ENCODE results near the gene TEAD4.

TEAD4 gene

DNA sequence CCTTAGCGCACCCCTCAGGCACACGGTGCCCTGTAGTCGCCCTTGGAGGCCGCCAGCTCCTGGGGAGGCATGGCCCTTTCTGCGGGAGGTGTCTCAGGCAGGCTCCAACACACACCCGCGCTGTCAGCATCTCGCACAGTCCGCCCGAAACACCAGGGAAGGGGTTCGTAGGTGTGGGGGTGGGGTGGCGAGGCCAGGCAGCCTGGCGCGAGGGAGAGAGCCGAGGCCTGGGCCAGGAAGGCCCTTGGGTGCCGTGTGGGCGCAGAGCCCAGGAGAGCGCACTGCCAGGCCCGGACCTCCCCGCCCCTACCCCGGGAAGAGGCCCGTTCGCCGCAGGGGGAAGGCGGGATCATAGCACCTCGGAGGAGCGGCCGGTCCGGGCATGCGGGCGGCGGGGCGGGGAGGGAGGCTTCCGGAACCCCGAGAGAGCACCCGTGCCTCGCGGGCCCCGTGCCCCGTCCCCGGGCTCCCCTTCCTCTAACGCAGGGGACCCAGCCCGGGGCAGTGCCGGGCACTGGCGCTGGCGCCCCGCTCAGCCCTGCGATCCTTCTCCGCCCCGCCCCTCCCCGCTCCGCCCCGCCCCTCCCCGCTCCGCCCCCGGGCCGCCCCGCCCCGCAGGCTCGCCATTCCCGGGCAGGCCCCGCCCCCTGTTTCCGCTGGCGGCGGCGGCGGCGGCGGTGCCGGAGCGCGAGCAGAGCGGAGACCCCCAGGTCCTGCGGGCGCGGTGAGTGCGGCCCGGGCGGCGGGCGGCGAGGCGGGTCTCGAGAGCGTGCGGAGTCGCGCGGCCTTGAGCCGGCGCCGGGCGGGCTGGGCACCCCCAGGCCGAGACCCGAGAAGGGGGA, 117.8 kb downstream of the TEAD4 start, which contains the start of gene TSPAN9:
TSPAN9 (plus strand) TSS at position 650 of the 842 bp plus-strand sequence. CDS start 123,815 bp downstream, outside the sequence.
- DNase-seq (ENCODE audit: extremely low read depth in 1 of 2, low read depth in 1 of 2), result peak in 1 of 2 donors; percentile 26

DNA sequence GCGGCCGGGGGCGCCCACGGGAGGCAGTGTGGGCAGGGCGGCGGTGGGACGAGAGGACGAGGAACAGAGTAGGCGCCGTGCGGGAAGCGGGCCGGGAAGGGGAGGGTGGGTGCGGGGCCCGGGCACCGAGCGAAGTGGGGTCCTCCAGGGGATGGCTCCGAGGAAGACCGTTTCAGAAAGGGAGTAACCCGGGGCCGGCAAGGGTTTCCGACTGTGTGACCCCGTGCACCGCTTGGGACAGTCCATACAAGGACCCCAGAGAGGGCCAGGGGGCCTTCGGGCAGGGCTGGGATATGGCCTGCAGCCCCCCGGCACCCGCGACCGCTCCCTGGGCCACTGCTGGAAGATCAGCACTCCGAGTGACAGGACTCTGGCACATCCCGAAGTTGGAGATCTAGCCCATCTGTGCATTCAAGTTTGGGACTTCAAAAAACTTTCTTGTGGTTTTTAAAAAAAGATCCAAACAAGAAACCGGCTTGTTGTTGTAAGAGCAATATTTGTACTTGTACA, 118.4 kb downstream of the TEAD4 start:
- no peak for DNase-seq (ENCODE audit: extremely low read depth in 1 of 2, low read depth in 1 of 2)

- no peak for DNase-seq (ENCODE audit: extremely low read depth in 1 of 2, low read depth in 1 of 2)
These were observed 119.1 kb downstream of the TEAD4 start for GRCh38 chr12:3078086-3078820.

GRCh38 chr12:3081091-3081490, 121.9 kb downstream of the TEAD4 start:
- no peak for DNase-seq (ENCODE audit: extremely low read depth in 1 of 2, low read depth in 1 of 2)

GRCh38 chr12:3081886-3082285, 122.7 kb downstream of the TEAD4 start:
- no peak for DNase-seq (ENCODE audit: extremely low read depth in 1 of 2, low read depth in 1 of 2)

DNA sequence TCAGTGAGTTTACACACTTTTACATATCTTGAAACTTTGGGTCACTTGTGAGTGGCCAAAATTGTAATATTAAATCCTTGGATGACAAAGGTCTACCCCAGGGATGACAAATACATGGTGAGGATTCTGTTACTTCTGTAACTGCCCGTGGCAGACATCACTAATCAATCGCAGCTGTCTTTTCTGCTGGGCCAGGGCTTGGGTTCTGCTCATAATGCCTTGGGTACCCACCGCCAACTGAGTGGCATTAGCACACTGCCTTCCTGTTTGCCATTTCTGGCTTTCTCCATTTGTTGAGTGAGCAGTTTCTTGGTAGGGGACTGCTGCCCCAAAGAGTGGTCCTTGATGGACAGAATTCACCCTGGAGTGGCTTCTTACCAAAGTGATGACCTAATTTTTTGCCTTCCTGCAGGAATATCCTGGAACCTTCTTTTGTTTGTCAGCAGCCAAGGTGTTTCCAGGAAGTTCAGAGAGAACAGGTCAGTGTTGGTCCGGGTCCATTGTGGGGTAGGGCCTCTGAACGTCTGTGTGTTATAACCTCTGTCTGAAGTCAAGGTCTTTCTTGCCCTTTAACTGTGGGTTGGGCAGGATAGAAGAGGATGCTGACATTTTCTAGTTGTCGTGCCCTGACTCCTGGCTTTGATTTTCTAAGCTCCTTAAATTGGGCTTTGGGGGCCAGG, 124.2 kb downstream of the TEAD4 start:
- no peak for DNase-seq (ENCODE audit: extremely low read depth in 1 of 2, low read depth in 1 of 2)

GRCh38 chr12:3083921-3084347, 124.7 kb downstream of the TEAD4 start:
- no peak for DNase-seq (ENCODE audit: extremely low read depth in 1 of 2, low read depth in 1 of 2)

GRCh38 chr12:3084742-3085141, 125.5 kb downstream of the TEAD4 start:
- no peak for DNase-seq (ENCODE audit: extremely low read depth in 1 of 2, low read depth in 1 of 2)

DNA sequence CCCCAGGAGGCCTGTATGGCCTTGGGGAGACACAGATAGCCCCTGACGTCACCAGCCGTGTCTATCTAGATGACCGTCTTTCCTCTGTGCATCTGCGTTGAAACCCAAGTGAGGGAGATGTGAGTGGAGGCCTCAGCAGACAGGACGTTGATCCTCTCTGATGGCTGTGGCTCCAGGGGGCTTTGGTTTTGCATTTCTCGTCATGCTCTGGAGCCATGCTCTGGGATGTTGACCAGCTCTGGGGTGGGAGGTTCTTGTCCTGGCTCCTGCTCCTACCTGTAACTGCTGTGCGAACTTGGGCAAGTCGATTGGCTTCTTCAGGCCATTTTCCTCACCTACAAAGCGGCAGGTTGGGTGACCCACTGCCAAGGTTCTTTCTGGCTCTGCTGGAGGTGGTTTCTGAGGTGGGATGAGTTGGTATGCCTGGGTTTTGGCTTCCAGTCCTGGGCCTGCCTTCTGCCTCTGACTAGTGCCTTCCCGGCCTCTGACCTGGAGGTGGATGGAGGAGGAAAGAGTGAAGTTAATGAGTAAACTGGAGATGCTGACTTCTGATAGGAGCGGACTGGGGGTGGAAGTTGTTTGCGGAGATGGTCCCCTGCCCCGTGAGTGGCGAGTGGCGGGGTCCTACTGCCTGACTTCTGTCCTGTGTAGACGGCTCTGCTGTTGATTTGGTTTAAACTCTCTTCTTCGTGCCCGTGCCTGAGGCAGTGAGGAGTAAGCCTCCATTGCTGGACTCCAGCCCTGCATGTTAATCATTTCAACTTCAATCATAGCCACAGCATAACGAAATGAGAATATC, 126.3 kb downstream of the TEAD4 start:
- DNase-seq (ENCODE audit: extremely low read depth in 1 of 2, low read depth in 1 of 2), result no peak

DNA sequence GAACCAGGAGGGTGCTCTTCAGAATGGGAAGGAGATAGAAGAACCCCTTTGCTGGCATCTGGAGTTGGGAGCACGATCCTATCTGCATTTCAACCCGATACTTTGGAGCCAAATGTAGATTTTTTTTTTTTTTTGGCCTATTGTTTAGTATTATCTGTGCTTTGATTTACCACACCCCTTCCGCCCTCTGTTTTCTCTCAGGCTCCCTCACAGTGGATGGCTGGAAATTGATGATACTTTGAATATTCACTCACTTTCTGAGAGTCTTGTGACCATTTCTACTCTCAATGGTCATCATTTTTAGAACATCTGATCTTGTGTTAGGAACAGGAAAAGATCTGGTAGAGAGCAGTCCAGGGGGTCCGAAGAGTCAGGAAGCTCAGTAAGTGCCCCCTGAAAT, 127.0 kb downstream of the TEAD4 start:
- no peak for DNase-seq (ENCODE audit: extremely low read depth in 1 of 2, low read depth in 1 of 2)

DNA sequence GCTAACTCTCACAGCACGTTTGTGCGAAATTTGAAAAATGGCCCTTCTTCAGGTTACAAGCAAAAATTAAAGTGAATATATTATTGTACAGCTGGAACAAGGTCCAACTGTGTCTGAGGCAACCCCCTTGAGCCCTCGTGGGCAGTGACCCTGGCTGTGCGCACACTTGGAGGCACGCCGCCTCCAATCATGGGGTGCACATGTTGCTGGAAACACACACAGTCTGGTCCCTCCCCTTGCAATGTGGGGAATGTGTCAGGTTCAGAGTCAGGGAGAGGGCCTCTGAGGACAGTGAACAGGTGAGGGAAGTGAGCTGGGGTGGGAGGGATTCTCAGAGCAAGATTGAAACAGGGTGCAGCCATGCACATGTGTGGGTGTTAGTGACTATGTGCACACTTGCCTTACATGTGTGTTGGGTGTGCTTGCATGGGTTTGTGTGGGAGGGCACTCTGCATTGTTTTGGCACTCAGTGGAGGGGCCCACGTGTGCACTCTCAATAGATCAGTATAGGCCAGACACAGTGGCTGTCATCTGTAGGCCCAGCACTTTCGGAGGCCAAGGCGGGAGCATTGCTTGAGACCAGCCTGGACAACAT, 127.6 kb downstream of the TEAD4 start:
- no peak for DNase-seq (ENCODE audit: extremely low read depth in 1 of 2, low read depth in 1 of 2)

DNA sequence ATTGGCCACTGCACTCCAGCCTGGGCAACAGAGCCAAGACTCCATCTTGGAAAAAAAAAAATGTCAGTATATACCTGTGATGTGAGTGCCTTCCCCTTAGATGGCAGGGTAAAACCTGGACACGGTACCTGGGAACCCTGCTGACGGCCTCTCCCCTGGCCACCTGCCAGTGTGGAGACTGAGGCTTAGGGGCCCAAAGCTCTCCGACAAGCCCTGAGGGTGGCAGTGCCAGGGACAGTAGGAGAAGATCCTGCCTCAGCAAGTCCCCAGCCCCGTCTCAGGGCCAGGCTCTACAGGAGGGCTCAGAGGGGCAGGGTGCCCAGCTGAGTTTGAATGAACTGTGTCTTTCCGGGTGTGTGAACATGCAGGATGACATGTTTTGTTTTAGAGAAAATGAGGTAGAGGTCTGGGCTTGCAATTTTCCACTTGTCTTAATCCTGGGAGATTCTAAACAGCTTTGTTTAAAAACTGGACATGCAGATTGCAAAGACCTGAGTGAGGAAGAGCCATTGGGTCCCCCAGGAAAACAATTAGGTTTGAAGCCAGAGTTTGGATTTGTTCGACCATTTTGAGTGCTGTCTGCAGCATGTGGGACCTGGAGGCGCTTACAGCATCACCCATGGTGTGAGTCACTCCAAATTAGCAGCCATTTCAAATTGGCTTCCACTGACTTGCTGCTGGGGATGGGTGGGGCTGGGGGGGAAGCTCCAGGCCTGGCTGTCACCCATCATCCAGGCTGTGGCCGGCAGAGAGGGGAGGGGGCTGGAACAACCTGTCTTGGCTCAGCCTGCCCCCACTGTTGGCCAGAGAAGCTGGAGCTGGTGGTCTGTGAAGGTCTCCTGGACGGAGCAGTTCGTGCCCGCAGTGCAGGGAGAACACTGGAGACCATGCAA, 128.8 kb downstream of the TEAD4 start:
- DNase-seq (ENCODE audit: extremely low read depth in 1 of 2, low read depth in 1 of 2), result no peak

DNA sequence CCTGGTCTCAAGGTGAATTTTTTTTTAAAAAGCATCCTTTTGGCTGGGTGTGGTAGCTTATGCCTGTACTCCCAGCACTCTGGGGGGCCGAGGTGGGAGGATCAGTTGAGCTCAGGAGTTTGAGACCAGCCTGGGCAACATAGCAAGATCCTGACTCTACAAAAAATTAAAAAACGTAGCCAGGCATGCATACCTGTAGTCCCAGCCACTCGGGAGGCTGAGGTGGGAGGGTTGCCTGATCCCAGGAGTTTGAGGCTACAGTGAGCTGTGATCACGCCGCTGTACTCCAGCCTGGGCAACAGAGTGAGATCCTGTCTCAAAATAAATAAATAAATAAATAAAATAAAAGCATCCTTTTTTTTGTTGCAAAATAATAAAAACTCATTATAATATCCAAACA, 130.4 kb downstream of the TEAD4 start:
- no peak for DNase-seq (ENCODE audit: extremely low read depth in 1 of 2, low read depth in 1 of 2)

All from stimulated activated CD8-positive, alpha-beta memory T cell treated with anti-CD3 and anti-CD28 coated beads, Interleukin-7, amount 100 ng/mL, for 48 hours (primary cell).